ENCODE data around the gene ZNF414.

DNA sequence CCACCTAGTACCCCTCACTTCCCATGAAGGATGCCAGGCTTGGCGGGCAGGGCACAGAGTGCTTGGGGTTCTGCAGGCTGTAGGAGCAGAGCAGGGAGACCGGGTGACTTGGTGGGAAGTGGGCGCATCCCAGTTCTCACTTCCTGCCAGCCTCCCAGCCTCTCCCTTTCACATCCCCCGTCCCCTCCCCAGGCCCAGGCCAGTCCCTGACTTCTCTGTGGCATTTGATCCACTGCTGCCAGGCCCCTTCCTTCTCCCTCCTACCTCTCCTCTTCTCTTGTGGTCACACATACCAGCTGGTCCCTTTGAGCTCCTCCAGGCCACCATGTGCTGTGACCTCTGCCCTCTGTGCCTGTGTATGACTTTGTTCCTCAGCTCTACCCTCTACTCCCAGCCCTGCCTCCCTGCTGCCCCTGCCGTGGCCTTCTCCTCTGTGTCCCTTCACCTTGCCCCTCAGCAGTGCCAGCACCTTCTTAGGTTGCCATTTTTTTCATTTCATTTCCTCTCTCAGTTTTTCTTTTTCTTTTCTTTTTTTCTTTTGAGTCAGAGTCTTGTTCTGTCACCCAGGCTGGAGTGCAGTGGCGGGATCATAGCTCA lies 43.8 kb upstream of the ZNF414 start:
- TF ChIP-seq, protein P1, sequence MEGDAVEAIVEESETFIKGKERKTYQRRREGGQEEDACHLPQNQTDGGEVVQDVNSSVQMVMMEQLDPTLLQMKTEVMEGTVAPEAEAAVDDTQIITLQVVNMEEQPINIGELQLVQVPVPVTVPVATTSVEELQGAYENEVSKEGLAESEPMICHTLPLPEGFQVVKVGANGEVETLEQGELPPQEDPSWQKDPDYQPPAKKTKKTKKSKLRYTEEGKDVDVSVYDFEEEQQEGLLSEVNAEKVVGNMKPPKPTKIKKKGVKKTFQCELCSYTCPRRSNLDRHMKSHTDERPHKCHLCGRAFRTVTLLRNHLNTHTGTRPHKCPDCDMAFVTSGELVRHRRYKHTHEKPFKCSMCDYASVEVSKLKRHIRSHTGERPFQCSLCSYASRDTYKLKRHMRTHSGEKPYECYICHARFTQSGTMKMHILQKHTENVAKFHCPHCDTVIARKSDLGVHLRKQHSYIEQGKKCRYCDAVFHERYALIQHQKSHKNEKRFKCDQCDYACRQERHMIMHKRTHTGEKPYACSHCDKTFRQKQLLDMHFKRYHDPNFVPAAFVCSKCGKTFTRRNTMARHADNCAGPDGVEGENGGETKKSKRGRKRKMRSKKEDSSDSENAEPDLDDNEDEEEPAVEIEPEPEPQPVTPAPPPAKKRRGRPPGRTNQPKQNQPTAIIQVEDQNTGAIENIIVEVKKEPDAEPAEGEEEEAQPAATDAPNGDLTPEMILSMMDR (conservative IDR thresholded peaks at IDR 0.05; ENCODE audit: low read length) = no peak
- no peak for TF ChIP-seq EZH2phosphoT487 (IDR thresholded peaks at IDR 0.05; ENCODE audit: borderline replicate concordance)
